ENCODE measurements around the gene SCD5. TPM values are rescaled to one million over a fixed set of nuclear protein-coding genes. Genes with fewer than 3 reads are reported as not detected.

SCD5 gene
- total RNA-seq, 1 donor, result 18.0 TPM

DNA sequence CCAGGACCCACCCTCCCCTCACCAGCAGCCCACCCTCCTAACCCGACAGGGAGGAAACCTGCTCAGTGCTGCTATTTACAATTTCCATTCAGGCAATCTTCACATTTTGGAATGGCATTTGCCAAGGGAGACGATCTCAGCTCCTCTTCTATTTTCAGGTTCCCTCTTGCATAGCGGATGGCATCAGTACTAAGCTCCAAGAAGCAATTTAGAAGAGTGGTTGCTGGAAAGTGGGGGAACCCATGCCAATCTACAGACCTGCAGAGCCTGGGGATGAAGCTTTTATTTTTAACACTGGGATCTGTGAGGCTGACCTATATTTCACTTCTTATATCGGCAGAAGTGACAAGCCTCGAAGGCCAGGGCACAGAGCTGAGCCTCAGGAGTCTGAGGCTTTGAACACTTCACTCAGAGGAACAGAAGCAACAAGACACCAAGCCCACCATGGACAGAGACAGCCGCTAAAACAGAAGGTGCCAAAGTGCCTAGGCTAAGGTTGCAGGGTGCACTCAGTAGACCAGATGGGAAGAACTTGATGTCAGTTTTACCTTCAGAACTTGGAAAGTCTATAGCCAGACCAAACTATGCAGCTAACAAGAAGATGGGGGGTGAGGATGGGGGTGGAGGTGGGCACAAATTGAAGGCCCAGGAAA, 44.0 kb downstream of the SCD5 start:
- TF ChIP-seq CTCF (IDR thresholded peaks at IDR 0.05; ENCODE audit: insufficient read depth, low read length), result no peak
- DNase-seq (ENCODE audit: low read depth), result no peak
- H3K4me3 ChIP-seq (ENCODE audit: low read depth, low read length), result no peak overlapping the region

DNA sequence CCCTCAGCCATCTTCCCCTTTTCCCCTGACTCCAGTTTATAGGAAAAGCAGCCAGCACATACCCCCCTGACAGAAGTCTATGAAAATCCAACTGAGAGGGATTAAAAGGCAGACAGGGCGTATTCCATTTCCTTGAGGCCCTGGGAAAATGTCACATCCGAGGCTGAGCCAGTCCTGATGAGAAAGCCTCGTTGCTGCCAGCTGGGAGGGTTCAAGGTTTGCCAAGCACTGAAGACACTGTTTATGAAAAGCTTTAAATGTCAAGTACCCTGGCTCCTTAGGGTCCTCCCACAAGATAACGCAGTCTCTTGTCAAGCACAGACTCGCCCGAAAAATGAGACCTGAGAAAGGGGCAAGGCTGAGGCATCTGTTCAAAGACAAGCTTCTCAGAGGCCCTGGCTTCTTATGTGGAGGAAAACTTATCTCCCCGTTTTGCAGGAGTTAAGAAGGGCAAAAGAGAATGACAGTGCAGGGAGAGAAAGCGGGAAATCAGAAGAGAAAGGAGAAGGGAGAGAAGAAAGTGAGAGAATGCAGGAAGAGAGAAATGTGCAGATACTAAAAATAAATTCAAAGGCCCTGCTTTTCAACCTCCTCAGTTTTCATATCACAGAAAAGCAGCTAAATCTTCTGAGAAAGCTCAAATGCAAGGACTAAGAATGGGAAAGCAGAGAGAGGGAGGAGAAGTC, 44.7 kb downstream of the SCD5 start:
- H3K4me3 ChIP-seq (ENCODE audit: low read depth, low read length), result no peak overlapping the region
- DNase-seq (ENCODE audit: low read depth), result peak; percentile 61
- TF ChIP-seq CTCF (IDR thresholded peaks at IDR 0.05; ENCODE audit: insufficient read depth, low read length), result no peak

- no peak overlapping the region for H3K4me3 ChIP-seq (ENCODE audit: low read depth, low read length)
- DNase-seq (ENCODE audit: low read depth), result no peak
- no peak for TF ChIP-seq CTCF (IDR thresholded peaks at IDR 0.05; ENCODE audit: insufficient read depth, low read length)
Observed at GRCh38 chr4:82753238-82753637, 45.4 kb downstream of the SCD5 start.

GRCh38 chr4:82748810-82749470, 49.7 kb downstream of the SCD5 start:
- no peak for TF ChIP-seq CTCF (IDR thresholded peaks at IDR 0.05; ENCODE audit: insufficient read depth, low read length)
- H3K4me3 ChIP-seq (ENCODE audit: low read depth, low read length), result no peak overlapping the region
- no peak for DNase-seq (ENCODE audit: low read depth)

- no peak for DNase-seq (ENCODE audit: low read depth)
- no peak for TF ChIP-seq CTCF (IDR thresholded peaks at IDR 0.05; ENCODE audit: insufficient read depth, low read length)
- H3K4me3 ChIP-seq (ENCODE audit: low read depth, low read length), result no peak overlapping the region
Observed at GRCh38 chr4:82747686-82748575, 50.7 kb downstream of the SCD5 start.
